PFSK-1 (cell line): ENCODE measurements around the gene FAM168B.
A peak's percentile ranks its signal among the peaks of the same experiment; 100 is the strongest.

Source experiments
- FOXP2 ChIP-seq: optimal IDR thresholded peaks from 2 replicates; pipeline ENCODE3; 2011; ENCODE audit warnings: borderline replicate concordance, control low read depth, inconsistent platforms; ENCODE audit not compliant: insufficient read depth; ENCODE audit errors: extremely low read length, extremely low read depth
- POLR2AphosphoS5 ChIP-seq: IDR thresholded peaks from 2 replicates; pipeline ENCODE4 v1.6.1; 2012; ENCODE audit warnings: low read depth, mild to moderate bottlenecking, control low read depth, low read length, moderate library complexity
- SIN3A ChIP-seq: IDR thresholded peaks from 2 replicates; pipeline ENCODE4 v1.6.1; 2012; ENCODE audit warnings: mild to moderate bottlenecking, low read length, moderate library complexity, borderline replicate concordance; ENCODE audit not compliant: insufficient read depth
- TAF1 ChIP-seq: IDR thresholded peaks from 2 replicates; pipeline ENCODE4 v1.6.1; 2012; ENCODE audit warnings: low read length, control low read depth, borderline replicate concordance; ENCODE audit not compliant: insufficient read depth
- TF ChIP-seq, protein P1 (sequence below), 2 experiments: IDR thresholded peaks; 2 replicates each; pipeline versions ENCODE4 v1.6.1 to v1.8.0; 2011 to 2012; ENCODE audit warnings: low read depth in 2 of 2, low read length in 2 of 2, control low read depth in 1 of 2, inconsistent platforms in 1 of 2, mild to moderate bottlenecking in 1 of 2, moderate library complexity in 1 of 2; ENCODE audit not compliant: insufficient read depth in 1 of 2

Gene FAM168B

GRCh38 chr2:131112529-131112928 lies 19.3 kb upstream of the FAM168B start:
- TF ChIP-seq POLR2AphosphoS5 (no peak), TAF1 (no peak), FOXP2 (no peak), SIN3A (no peak)
- TF ChIP-seq, protein P1, sequence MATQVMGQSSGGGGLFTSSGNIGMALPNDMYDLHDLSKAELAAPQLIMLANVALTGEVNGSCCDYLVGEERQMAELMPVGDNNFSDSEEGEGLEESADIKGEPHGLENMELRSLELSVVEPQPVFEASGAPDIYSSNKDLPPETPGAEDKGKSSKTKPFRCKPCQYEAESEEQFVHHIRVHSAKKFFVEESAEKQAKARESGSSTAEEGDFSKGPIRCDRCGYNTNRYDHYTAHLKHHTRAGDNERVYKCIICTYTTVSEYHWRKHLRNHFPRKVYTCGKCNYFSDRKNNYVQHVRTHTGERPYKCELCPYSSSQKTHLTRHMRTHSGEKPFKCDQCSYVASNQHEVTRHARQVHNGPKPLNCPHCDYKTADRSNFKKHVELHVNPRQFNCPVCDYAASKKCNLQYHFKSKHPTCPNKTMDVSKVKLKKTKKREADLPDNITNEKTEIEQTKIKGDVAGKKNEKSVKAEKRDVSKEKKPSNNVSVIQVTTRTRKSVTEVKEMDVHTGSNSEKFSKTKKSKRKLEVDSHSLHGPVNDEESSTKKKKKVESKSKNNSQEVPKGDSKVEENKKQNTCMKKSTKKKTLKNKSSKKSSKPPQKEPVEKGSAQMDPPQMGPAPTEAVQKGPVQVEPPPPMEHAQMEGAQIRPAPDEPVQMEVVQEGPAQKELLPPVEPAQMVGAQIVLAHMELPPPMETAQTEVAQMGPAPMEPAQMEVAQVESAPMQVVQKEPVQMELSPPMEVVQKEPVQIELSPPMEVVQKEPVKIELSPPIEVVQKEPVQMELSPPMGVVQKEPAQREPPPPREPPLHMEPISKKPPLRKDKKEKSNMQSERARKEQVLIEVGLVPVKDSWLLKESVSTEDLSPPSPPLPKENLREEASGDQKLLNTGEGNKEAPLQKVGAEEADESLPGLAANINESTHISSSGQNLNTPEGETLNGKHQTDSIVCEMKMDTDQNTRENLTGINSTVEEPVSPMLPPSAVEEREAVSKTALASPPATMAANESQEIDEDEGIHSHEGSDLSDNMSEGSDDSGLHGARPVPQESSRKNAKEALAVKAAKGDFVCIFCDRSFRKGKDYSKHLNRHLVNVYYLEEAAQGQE (IDR thresholded peaks at IDR 0.05; ENCODE audit: insufficient read depth in 1 of 2, low read depth in 2 of 2, low read length in 2 of 2), result no peak

DNA sequence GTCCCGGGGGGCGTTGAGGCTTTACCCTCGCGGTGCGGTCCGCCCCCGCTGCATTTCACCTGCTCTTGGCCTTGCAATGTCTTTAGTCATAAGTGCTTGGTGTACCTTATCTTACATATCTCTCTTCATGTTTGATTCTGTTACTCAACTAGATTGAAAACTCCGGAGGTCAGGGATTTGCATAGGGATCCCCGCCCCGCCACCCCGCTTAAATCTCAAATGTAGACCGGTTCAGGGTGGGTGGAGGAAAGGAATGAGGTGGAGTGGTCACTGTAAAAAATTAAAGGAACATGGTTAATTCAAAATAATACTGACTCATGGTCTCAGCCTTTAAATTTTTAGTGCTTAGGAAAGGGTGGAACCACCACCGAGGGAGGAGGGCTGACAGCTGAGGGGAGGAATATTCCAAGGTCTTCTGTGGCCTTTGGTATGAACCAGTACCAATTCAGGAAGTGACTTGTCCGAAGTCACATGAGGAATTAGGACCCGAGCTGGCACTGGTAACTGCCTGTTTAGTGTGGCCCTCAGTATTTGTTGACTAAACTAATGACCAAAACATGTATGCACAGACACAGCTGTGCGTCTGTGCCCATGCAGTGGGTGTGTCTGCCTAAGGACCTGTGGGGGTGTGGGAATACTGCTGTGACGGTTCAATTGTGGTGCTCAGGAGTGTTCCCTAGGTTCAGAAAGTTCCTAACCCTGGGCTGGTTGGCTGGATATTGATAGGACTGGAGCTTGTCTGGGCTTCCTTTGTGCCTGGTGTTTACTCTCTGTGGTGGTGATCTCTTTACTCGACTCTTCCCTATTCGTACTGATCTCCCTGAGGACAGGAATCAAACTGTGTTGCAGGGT lies 12.9 kb upstream of the FAM168B start:
- TF ChIP-seq SIN3A (peak; percentile 76; the same call in 1 of the 2 replicates), FOXP2 (no peak)

DNA sequence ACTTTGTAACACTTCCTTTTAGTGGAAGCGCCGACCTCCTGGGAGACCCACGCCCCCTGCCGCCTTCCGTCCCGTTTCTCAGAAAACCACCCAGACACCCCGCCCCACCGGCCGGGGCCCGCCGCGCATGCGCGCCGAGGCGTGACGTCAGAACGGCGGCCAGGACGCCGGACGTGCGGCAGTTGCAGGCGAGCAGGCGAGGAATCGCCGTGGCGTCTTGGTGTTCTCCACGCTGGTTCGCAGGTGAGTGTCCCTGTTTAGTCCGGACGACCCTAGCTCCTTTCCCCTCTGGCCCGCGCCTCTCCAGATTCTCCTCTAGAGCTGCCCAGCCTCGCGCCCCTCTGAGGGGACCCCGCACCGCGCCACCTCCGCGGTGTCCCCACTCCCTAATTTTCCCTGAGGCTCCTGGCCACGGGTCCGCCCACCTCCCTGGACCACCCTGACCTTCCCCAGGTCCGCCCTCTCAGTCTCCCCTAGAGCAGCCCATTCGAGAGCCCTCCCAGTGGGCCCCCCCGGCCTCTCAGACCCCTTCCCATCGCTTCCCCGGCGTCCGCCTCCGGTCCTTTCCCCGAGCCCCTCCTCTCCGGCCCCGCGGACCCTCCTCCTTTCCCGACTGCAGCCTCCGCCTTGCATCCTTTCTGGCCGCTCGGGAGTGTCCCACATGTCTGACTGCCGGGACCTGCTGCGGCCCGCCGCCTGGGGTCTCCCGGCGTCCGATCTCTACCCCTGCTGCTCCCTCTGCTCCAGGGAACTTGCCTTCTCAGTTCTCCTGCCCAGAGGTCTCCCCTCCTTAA lies 12.1 kb upstream of the FAM168B start, which contains the start of gene PLEKHB2:
PLEKHB2 (plus strand) TSS at position 181 of the 794 bp plus-strand sequence. CDS start 15,606 bp downstream, outside the sequence.
- TF ChIP-seq, protein P1 (IDR thresholded peaks at IDR 0.05; ENCODE audit: insufficient read depth in 1 of 2, low read depth in 2 of 2, low read length in 2 of 2), result peak in 1 of 2 experiments; percentile 55; a peak in 1 of 4 replicates
- TF ChIP-seq FOXP2 (peak; percentile 78), SIN3A (no peak), TAF1 (peak; percentile 92), POLR2AphosphoS5 (peak; percentile 94)

GRCh38 chr2:131104487-131105155 lies 11.4 kb upstream of the FAM168B start:
- TF ChIP-seq SIN3A (no peak), FOXP2 (no peak)
- TF ChIP-seq, protein P1 (IDR thresholded peaks at IDR 0.05; ENCODE audit: insufficient read depth in 1 of 2, low read depth in 2 of 2, low read length in 2 of 2), result no peak

- TF ChIP-seq TAF1, result no peak
- no peak for TF ChIP-seq FOXP2
- TF ChIP-seq POLR2AphosphoS5, result no peak
- TF ChIP-seq, protein P1 (IDR thresholded peaks at IDR 0.05; ENCODE audit: insufficient read depth in 1 of 2, low read depth in 2 of 2, low read length in 2 of 2), result no peak
- no peak for TF ChIP-seq SIN3A
These were observed 9.9 kb upstream of the FAM168B start for GRCh38 chr2:131103165-131103564.
